Measurements from ENCODE around the gene PRKAG3.

DNA sequence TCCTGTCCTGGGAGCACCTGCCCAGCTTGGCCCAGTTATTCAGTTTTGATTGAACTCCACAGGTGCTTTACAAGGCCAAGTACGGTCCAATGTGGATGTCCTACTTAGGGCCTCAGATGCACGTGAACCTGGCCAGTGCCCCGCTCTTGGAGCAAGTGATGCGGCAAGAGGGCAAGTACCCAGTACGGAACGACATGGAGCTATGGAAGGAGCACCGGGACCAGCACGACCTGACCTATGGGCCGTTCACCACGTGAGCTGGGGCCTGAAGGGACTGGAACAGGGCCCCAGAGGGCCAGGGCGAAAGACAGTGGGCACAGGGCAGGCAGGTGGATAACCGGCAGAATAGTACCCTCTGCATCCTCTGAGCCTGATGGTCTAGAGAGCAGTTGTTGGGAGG is 22.1 kb downstream of the PRKAG3 start:
- TF ChIP-seq POLR2A (IDR thresholded peaks at IDR 0.05) (no peak), POLR2AphosphoS5 (IDR thresholded peaks at IDR 0.05) (no peak)
- TF ChIP-seq, protein P1, sequence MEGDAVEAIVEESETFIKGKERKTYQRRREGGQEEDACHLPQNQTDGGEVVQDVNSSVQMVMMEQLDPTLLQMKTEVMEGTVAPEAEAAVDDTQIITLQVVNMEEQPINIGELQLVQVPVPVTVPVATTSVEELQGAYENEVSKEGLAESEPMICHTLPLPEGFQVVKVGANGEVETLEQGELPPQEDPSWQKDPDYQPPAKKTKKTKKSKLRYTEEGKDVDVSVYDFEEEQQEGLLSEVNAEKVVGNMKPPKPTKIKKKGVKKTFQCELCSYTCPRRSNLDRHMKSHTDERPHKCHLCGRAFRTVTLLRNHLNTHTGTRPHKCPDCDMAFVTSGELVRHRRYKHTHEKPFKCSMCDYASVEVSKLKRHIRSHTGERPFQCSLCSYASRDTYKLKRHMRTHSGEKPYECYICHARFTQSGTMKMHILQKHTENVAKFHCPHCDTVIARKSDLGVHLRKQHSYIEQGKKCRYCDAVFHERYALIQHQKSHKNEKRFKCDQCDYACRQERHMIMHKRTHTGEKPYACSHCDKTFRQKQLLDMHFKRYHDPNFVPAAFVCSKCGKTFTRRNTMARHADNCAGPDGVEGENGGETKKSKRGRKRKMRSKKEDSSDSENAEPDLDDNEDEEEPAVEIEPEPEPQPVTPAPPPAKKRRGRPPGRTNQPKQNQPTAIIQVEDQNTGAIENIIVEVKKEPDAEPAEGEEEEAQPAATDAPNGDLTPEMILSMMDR (IDR thresholded peaks at IDR 0.05) = no peak
